ENCODE results near the gene LIPE.

GRCh38 chr19:42467183-42467760 lies 40.1 kb upstream of the LIPE start:
- no peak for TF ChIP-seq CTCF (IDR thresholded peaks at IDR 0.05; ENCODE audit: low read length)
- TF ChIP-seq EZH2 (IDR thresholded peaks at IDR 0.05; ENCODE audit: borderline replicate concordance, low read length), result no peak

Measured in OCI-LY1 (cell line).